Uterus (tissue), 4 donors: ENCODE data around the gene CIP2A. TPM values are rescaled to one million over a fixed set of nuclear protein-coding genes. Genes with fewer than 3 reads are reported as not detected.

Source experiments
- DNase-seq, 2 donors: peaks; one replicate each; pipeline ENCODE4 v3.0.0-alpha.2; 2019 to 2020
- H3K27ac ChIP-seq, 2 donors: fragments of 200-600 bp; sonication (generic); 1 replicate in 1 of 2; 2 replicates in 1 of 2; pipeline ENCODE4 v1.5.1; 2016 to 2018
- H3K27me3 ChIP-seq, 2 donors: fragments of 200-600 bp; sonication (generic); one replicate each; pipeline ENCODE4 v1.5.1; 2018 to 2019; ENCODE audit warnings: control low read depth in 1 of 2
- H3K36me3 ChIP-seq, 2 donors: fragments of 200-600 bp; sonication (generic); one replicate each; pipeline ENCODE4 v1.5.1; 2019; ENCODE audit warnings: control low read depth in 1 of 2
- H3K4me1 ChIP-seq, 2 donors: fragments of 200-600 bp; sonication (generic); one replicate each; pipeline ENCODE4 v1.5.1; 2018 to 2019; ENCODE audit warnings: control low read depth in 1 of 2
- H3K4me3 ChIP-seq, 2 donors: fragments of 200-600 bp; sonication (generic); 1 replicate in 1 of 2; 2 replicates in 1 of 2; pipeline ENCODE4 v1.5.1; 2018 to 2019; ENCODE audit warnings: mild to moderate bottlenecking in 1 of 2
- H3K9me3 ChIP-seq, 2 donors: fragments of 200-600 bp; sonication (generic); one replicate each; pipeline ENCODE4 v1.5.1; 2019; ENCODE audit warnings: control low read depth in 1 of 2
- POLR2A ChIP-seq, 2 donors: fragments of 450-650 bp; IDR thresholded peaks; one replicate each; pipeline ENCODE4 v1.6.1; 2016; ENCODE audit warnings: antibody characterized with exemption in 2 of 2, mild to moderate bottlenecking in 1 of 2, moderate library complexity in 1 of 2
- intact Hi-C: fragments of 100-400 bp; cut with DNase I; formaldehyde crosslinking; loops from one replicate; pipeline ENCODE4 v1.15.1; 2023; ENCODE audit warnings: low total_unique reads
- total RNA-seq, 4 donors: library from RNA; depleted of rRNA in 3 of 4; stranded (reverse); fragments of >200 nt in 3 of 4; gene quantifications; one replicate each; pipeline versions ENCODE4 v1.1.0 to v1.2.4, GENCODE V29; 2014 to 2023
- TF ChIP-seq, protein P1 (sequence below), 4 experiments: fragments of 200-600 bp in 2 of 4; fragments of 450-650 bp in 2 of 4; sonication (generic) in 2 of 4; IDR thresholded peaks; one replicate each; pipeline ENCODE4 v1.5.1; 2016 to 2019; ENCODE audit warnings: antibody characterized with exemption in 4 of 4, mild to moderate bottlenecking in 2 of 4, moderate library complexity in 1 of 4
- donor health status: DM: yes; HTN: yes; CAD: no.

Gene CIP2A
- total RNA-seq, 4 donors from 2014 or later, result 3.3 to 31.5 (median 8.2) TPM; not detected in 1

- no peak for DNase-seq
- no peak for TF ChIP-seq POLR2A (IDR thresholded peaks at IDR 0.05)
- TF ChIP-seq, protein P1, sequence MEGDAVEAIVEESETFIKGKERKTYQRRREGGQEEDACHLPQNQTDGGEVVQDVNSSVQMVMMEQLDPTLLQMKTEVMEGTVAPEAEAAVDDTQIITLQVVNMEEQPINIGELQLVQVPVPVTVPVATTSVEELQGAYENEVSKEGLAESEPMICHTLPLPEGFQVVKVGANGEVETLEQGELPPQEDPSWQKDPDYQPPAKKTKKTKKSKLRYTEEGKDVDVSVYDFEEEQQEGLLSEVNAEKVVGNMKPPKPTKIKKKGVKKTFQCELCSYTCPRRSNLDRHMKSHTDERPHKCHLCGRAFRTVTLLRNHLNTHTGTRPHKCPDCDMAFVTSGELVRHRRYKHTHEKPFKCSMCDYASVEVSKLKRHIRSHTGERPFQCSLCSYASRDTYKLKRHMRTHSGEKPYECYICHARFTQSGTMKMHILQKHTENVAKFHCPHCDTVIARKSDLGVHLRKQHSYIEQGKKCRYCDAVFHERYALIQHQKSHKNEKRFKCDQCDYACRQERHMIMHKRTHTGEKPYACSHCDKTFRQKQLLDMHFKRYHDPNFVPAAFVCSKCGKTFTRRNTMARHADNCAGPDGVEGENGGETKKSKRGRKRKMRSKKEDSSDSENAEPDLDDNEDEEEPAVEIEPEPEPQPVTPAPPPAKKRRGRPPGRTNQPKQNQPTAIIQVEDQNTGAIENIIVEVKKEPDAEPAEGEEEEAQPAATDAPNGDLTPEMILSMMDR (IDR thresholded peaks at IDR 0.05), result no peak
- H3K27me3 ChIP-seq, result no peaks in the 10 kb centered on the region
- intact Hi-C loops, result no loop called here
- no peak overlapping the region for H3K27ac ChIP-seq
- H3K9me3 ChIP-seq, result no peaks in the 10 kb centered on the region
- H3K4me3 ChIP-seq, result peak overlapping the region in 1 of 2 donors; percentile 81
- no peaks in the 10 kb centered on the region for H3K36me3 ChIP-seq
- H3K4me1 ChIP-seq, result peaks cover 4 to 9% of the 10 kb centered on the region in 2 donors
Measured at GRCh38 chr3:108590460-108590859, 1.2 kb upstream of the CIP2A start.

DNA sequence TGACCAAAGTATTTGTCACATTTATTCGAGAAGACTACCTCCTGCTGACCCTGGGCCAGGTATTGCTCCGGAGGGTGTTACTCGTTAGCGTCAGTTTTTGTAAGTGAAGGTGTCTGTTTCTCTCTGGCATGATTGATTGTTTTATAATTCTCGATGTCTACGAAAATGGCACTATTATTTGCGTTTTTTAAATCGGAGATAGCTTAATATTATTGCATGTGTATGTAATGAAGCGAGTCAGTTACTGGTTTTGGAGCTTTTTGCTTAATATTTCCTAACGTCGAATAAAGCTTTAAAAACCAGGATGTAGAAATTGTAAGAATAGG, 723 bp upstream of the CIP2A start:
- TF ChIP-seq, protein P1 (IDR thresholded peaks at IDR 0.05), result no peak
- TF ChIP-seq POLR2A (IDR thresholded peaks at IDR 0.05), result no peak
- H3K27me3 ChIP-seq, result no peaks in the 10 kb centered on the region
- no peak for DNase-seq
- intact Hi-C loops, result no loop called here
- peaks cover 4 to 9% of the 10 kb centered on the region in 2 donors for H3K4me1 ChIP-seq
- H3K36me3 ChIP-seq, result no peaks in the 10 kb centered on the region
- H3K9me3 ChIP-seq, result no peaks in the 10 kb centered on the region
- peak overlapping the region; percentile 97 for H3K27ac ChIP-seq
- H3K4me3 ChIP-seq, result peak overlapping the region; percentile 81 to 82

GRCh38 chr3:108588601-108589000, 637 bp downstream of the CIP2A start:
- no peak for DNase-seq
- no peaks in the 10 kb centered on the region for H3K36me3 ChIP-seq
- peaks cover 4 to 9% of the 10 kb centered on the region in 2 donors for H3K4me1 ChIP-seq
- H3K27ac ChIP-seq, result peak overlapping the region; percentile 97
- intact Hi-C loops, result no loop called here
- TF ChIP-seq POLR2A (IDR thresholded peaks at IDR 0.05), result no peak
- TF ChIP-seq, protein P1 (IDR thresholded peaks at IDR 0.05), result no peak
- peak overlapping the region; percentile 81 to 82 for H3K4me3 ChIP-seq
- H3K27me3 ChIP-seq, result no peaks in the 10 kb centered on the region
- no peaks in the 10 kb centered on the region for H3K9me3 ChIP-seq

- Histone ChIP-seq H3K36me3 (no peaks in the 10 kb centered on the region), H3K4me3 (no peak overlapping the region), H3K27ac (no peak overlapping the region), H3K27me3 (no peaks in the 10 kb centered on the region), H3K4me1 (no peaks in the 10 kb centered on the region), H3K9me3 (no peaks in the 10 kb centered on the region)
- no peak for DNase-seq
- intact Hi-C loops, result no loop called here
- TF ChIP-seq POLR2A (IDR thresholded peaks at IDR 0.05), result no peak
- TF ChIP-seq, protein P1 (IDR thresholded peaks at IDR 0.05), result no peak
Measured at GRCh38 chr3:108578064-108578463, 11.2 kb downstream of the CIP2A start.

DNA sequence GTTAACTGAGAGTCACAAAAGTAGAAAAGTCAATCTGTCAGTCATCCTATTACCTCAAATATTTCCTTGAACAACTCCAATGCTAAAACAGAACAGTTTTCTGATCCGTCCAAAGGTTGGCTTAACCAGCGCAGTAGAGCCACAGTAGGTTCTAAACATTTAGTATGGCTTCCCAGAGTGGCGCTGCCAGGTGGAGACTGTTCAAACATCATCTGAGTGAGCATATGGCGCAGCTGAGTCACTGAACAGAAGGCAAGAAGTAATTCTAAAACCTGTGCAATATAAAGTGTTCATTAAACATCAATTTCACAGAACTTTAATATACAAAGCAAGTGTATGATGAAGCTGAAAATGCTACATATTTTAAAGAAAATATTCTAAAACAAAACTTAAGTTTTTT, 19.9 kb downstream of the CIP2A start:
- Histone ChIP-seq H3K36me3 (no peaks in the 10 kb centered on the region), H3K4me3 (no peak overlapping the region), H3K27ac (no peak overlapping the region), H3K27me3 (no peaks in the 10 kb centered on the region), H3K9me3 (no peaks in the 10 kb centered on the region), H3K4me1 (no peaks in the 10 kb centered on the region)
- intact Hi-C loops, result no loop called here
- DNase-seq, result no peak
- TF ChIP-seq, protein P1 (IDR thresholded peaks at IDR 0.05), result no peak
- TF ChIP-seq POLR2A (IDR thresholded peaks at IDR 0.05), result no peak
